HG02571 (cell line): Measurements from ENCODE around the gene MYO18B.

Experiments used
- ATAC-seq: cut with Tn5 transposase; IDR thresholded peaks from one replicate; pipeline ENCODE4 v1.9.1; 2021; ENCODE audit warnings: mild to moderate bottlenecking, moderate library complexity; ENCODE audit not compliant: unreplicated experiment

MYO18B gene

DNA sequence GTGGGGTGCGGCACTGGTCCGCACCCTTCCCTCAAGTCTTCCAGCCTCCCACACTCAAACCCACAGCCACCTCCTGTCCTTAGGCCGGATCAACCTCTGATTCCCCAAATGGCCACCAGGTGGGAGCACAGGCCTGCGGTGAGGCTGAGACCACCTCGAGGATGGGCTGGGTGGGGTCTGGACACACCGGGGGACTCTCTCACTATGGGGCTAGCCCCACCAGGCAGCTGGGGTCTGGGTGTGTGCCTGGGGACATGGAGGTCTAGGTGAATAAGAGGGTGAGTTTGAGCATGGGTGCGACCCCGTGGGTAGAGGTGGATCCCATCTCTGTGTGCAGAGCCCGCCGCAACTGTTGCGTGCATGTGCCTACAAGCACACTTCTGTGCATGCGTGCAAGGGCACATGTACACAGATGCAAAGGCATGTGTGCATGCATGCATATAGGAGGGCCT lies 32.6 kb downstream of the MYO18B start:
- ATAC-seq, result no peak

DNA sequence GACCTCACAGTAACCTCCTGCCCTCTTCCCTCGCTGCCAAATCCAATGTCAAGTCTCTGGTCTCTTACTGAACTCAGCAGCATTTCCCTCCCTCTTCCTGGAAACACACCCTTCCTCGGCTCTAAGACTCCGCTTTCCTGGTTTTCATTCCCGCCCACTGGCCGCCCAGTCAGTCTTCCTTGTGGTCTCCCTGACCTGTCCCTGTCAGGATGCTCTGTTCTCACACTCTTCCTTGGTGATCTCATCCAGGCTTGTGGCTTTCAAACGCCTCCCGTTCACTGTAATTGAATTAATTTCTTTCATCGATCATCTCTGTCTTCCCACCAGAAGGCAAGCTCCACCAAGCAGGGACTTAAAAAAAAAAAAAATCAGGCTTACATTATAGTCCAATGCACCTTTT lies 33.5 kb downstream of the MYO18B start:
- no peak for ATAC-seq

- ATAC-seq, result no peak
Observed at GRCh38 chr22:25777411-25777810, 35.4 kb downstream of the MYO18B start.

DNA sequence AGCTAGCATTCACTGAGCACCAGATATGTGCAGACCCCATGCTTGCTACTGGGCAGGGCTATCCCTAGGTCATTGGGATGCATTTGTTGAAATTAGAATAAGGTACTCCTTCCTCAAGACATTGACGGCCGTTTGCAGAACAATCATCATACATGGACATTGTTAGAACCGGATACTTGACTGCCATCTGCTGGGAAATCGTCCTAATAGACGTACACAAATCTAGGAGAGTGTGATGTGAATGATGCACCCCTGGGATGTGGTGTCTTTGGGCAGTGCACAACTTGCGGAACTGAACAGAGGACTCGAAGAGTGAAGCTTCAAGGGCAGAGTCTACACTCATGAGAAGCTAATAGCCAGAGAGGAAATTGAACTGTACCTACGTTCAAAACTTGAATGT lies 35.9 kb downstream of the MYO18B start:
- ATAC-seq, result no peak

DNA sequence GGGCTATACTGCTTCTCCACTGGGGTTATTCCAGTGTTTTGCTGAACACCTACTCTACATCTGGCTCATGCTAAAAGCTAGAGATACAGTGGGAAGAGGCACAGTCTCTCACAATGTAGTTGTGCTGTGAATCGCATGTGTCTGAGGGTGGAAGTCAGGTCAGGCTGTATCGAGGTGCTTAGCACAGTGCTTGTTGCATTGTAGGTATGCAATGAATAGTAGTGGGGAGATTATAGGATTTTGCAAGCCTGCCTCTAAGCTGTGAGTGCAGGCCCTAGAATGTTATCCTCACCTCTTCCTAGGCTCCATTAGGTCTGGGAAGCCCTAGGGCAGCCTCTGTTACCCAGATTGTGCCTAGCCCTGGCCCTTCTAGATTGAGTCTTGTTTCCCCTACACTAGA lies 37.4 kb downstream of the MYO18B start:
- no peak for ATAC-seq

- ATAC-seq, result no peak
Observed at GRCh38 chr22:25779890-25780289, 37.9 kb downstream of the MYO18B start.

DNA sequence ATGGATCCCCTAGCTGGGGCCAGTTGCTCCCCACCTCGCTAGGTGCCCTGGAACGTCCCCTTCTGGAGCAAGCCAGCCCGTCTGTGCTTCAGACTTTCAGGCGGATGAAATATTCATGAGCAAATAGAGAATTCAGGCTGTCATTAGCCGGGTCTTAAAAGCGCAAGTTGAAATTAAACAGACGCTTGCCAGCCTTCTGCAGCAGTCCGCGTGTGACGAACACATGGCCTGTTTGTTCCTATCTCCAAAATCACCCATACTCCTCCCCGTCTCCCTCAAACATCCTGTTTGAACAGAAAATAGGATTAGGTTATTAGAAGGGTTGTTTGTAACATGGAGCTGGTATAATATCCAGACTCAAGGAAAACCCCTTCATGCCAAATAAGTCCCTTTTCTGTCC lies 38.7 kb downstream of the MYO18B start:
- no peak for ATAC-seq

DNA sequence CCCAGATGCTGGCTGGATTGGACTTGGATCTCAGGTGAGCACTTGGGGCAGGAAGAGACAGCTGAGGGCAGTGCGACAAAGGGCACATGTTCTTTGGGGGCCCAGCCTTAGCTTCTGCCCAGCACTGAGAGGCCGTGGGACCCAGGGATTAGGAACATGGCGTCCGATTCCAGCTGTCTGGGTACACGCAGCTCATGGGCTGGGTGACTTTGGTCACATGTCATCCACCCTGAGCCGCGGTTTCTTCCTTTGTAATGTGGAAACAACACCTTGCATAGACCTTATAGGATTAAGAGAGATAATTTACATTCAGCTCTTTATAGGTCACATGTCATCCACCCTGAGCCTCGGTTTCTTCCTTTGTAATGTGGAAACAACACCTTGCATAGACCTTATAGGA lies 39.8 kb downstream of the MYO18B start:
- no peak for ATAC-seq

DNA sequence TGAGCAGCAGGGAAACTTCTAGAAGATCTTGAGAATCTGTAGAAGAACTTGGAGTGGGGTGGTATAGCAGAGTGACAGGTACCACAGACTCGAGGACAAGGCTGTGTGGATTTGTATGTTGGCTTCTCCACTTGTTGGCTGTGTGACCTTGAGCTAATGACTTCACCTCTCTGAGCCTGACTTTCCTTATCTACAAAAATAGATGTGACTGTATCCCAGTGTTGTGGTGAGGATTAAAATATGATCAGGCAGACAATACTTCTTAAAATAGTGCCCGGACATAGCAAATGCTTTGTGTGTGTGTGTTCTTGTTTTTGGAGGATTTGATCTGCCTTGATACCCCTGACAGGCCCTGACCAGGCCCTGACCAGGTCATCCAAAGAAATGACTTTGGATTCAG lies 40.8 kb downstream of the MYO18B start:
- ATAC-seq, result no peak

- no peak for ATAC-seq
Observed at GRCh38 chr22:25783856-25784255, 41.9 kb downstream of the MYO18B start.

- no peak for ATAC-seq
Observed at GRCh38 chr22:25786165-25786564, 44.2 kb downstream of the MYO18B start.

DNA sequence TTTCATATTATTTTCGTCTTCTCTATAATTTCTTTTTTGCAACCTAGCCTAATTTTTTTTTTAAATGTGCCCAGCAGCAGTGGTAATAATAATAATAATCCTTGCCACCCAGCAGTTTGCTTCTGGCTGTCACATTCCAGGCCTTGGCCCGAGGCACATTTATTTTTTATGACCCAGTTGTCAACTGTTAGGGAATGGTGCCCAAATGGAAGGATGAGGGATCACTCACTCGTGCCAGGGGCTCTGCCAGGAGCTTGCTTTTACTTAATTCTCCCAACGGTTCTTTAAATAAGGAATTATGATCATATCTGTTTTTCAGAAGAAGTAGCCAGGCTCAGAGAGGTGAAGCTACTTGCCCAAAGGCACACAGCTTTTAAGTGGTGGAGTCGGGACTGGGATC lies 49.6 kb downstream of the MYO18B start:
- ATAC-seq, result no peak

- ATAC-seq, result no peak
Observed at GRCh38 chr22:25795478-25795877, 53.5 kb downstream of the MYO18B start.

- ATAC-seq, result no peak
Observed at GRCh38 chr22:25797498-25798290, 55.7 kb downstream of the MYO18B start.

- no peak for ATAC-seq
Observed at GRCh38 chr22:25800766-25801165, 58.8 kb downstream of the MYO18B start.

- no peak for ATAC-seq
Observed at GRCh38 chr22:25802018-25802417, 60.0 kb downstream of the MYO18B start.

DNA sequence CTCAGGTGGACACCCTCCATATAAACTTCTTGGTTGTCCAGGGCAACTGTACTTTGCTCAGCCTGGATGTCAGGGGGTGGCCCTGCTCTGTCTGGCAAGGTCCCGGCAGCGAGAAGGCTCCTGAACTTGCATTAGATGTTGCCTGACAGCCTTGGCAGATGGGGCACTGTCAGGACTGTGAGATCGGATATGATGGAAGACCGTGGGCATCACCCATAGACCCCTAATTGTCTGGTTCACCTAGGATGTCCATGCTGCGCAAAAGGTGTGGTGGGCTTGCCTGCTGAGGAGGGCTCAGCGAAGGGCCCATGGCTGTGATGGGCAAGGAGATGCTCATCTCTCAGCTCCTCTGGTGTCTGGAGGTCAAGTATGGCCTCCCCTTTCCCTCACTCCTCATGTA lies 62.7 kb downstream of the MYO18B start:
- no peak for ATAC-seq

GRCh38 chr22:25806579-25806978 lies 64.6 kb downstream of the MYO18B start:
- ATAC-seq, result no peak

DNA sequence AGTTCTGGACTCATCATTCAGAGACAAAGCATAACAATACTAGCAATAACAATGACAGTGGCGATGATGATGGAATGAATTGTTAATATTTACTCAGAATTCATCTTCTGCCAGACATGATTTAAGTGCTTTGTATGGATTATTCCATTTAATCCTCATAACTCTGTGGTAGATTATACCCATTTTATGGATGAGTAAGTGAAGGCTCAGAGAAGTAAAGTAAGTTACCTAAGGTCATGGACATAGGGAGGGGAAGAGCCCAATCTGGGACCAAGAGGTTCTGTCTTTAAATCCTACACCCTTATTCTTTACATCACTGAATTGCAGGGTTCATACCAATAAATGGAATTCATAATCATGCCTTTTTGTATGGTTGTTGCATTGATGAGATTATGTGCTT lies 72.7 kb downstream of the MYO18B start:
- ATAC-seq, result no peak

DNA sequence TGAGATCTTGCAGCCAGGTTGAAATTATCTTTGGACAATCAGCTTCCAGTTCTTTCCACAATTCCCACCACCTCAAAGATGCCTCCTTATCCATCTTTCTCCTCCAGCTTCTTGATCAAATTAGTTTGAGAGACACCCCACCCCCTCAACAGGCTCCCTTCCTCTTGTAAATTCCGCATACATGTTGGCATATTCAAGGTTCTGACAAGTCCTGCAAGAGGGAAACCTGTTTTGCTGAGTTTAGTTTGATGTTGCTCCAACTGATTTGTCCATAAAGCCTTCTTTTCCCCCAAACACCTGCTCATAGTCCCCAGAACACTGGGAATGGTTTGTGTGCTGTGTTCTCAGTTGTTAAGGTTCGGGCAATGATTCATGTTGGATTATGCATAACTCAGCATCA lies 73.6 kb downstream of the MYO18B start:
- no peak for ATAC-seq

GRCh38 chr22:25816522-25817059 lies 74.6 kb downstream of the MYO18B start:
- no peak for ATAC-seq

DNA sequence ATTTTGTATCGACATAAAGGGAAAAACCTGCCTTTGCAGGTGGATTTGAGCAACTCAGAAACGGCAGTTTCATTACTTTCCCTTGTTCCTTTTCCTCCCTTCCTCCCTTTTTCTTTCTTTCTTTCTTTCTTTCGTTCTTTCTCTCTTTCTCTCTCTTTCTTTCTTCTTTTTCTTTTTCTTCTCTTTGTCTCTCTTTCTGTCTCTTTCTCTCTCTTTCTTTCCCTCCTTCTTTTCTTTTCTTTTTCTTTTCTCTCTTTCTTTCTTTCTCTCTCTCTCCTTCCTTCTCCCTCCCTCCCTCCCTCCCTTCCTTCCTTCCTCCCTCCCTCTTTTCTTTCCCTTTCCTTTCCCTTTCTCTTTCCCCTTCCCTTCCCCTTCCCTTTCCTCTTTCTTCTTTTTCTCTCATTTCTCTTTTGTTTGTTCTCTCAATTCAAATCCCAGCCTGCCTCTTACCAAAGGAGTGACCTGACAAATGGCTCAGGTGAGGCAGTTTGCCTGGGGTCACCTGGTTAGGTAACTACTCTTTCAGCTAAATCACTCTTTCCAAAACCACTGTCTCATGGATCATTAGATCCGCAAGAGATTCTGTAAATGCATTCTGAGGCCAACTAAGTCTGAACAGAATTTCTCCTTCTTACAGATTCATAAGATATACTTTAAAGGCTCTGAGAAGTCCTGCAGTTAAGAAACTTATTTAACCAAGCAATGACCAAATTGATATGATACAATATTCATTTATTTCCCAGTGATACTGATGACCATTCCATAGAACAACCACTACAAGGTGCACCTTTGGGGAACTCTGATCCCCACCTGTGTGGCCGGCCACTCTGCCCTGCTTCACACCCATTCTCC lies 75.3 kb downstream of the MYO18B start:
- ATAC-seq, result no peak
